Liver (tissue), 3 donors: ENCODE results near the gene C16orf74.

Experiments
- CTCF ChIP-seq: fragments of 150-350 bp; IDR thresholded peaks from 2 replicates; pipeline ENCODE4 v1.5.1; 2017; ENCODE audit warnings: improper control_type of control experiment, low read depth, low read length; ENCODE audit not compliant: missing input control
- MAX ChIP-seq: IDR thresholded peaks from 2 replicates; pipeline ENCODE4 v1.6.1; 2016; ENCODE audit warnings: antibody characterized with exemption
- TAF1 ChIP-seq: conservative IDR thresholded peaks from 2 replicates; pipeline ENCODE4 v1.6.1; 2016; ENCODE audit warnings: antibody characterized with exemption, mild to moderate bottlenecking
- YY1 ChIP-seq: IDR thresholded peaks from 2 replicates; pipeline ENCODE4 v1.6.1; 2016; ENCODE audit warnings: antibody characterized with exemption, mild to moderate bottlenecking
- TF ChIP-seq, protein P1 (sequence below): IDR thresholded peaks from 2 replicates; pipeline ENCODE4 v1.6.1; 2016; ENCODE audit warnings: antibody characterized with exemption
- donor health status: healthy.
- donor health status: healthy.

GRCh38 chr16:85710732-85711131 is 40.2 kb downstream of the C16orf74 start:
- TF ChIP-seq CTCF (no peak), YY1 (no peak), MAX (no peak), TAF1 (no peak)
- TF ChIP-seq, protein P1, sequence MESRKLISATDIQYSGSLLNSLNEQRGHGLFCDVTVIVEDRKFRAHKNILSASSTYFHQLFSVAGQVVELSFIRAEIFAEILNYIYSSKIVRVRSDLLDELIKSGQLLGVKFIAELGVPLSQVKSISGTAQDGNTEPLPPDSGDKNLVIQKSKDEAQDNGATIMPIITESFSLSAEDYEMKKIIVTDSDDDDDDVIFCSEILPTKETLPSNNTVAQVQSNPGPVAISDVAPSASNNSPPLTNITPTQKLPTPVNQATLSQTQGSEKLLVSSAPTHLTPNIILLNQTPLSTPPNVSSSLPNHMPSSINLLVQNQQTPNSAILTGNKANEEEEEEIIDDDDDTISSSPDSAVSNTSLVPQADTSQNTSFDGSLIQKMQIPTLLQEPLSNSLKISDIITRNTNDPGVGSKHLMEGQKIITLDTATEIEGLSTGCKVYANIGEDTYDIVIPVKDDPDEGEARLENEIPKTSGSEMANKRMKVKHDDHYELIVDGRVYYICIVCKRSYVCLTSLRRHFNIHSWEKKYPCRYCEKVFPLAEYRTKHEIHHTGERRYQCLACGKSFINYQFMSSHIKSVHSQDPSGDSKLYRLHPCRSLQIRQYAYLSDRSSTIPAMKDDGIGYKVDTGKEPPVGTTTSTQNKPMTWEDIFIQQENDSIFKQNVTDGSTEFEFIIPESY, result no peak
